Stomach (tissue), 9 donors: ENCODE measurements around the gene AXL. TPM values are rescaled to one million over a fixed set of nuclear protein-coding genes. Genes with fewer than 3 reads are reported as not detected.

ENCODE experiments used
- DNase-seq, 2 donors: peaks; one replicate each; pipeline versions ENCODE4 v3.0.0 to v3.0.0-alpha.2; 2013 to 2019
- H3K27ac ChIP-seq, 5 donors: fragments of 200-600 bp in 4 of 5; sonication (generic) in 4 of 5; one replicate each; pipeline ENCODE4 v1.5.1; 2013 to 2019; ENCODE audit warnings: mild to moderate bottlenecking in 1 of 5, moderate library complexity in 1 of 5
- H3K27me3 ChIP-seq, 3 donors: fragments of 200-600 bp; sonication (generic); one replicate each; pipeline ENCODE4 v1.5.1; 2017 to 2019; ENCODE audit warnings: mixed run types in 1 of 3
- H3K36me3 ChIP-seq, 4 donors: fragments of 200-600 bp; sonication (generic); 1 replicate in 3 of 4; 2 replicates in 1 of 4; pipeline ENCODE4 v1.5.1; 2016 to 2019
- H3K4me1 ChIP-seq, 4 donors: fragments of 200-600 bp; sonication (generic); one replicate each; pipeline ENCODE4 v1.5.1; 2016 to 2019
- H3K4me3 ChIP-seq, 4 donors: fragments of 200-600 bp; sonication (generic) in 3 of 4; one replicate each; pipeline ENCODE4 v1.5.1; 2016 to 2019; ENCODE audit warnings: mild to moderate bottlenecking in 1 of 4
- H3K9me3 ChIP-seq, 4 donors: fragments of 200-600 bp; sonication (generic); one replicate each; pipeline ENCODE4 v1.5.1; 2016 to 2019
- CTCF ChIP-seq, 7 experiments: fragments of 450-650 bp in 4 of 7; fragments of 200-600 bp in 3 of 7; sonication (generic) in 3 of 7; IDR thresholded peaks; one replicate each; pipeline ENCODE4 v1.5.1; 2016 to 2019; ENCODE audit warnings: antibody characterized with exemption in 7 of 7, control low read depth in 2 of 7, mild to moderate bottlenecking in 1 of 7
- EP300 ChIP-seq: sonication (generic); formaldehyde crosslinking; IDR thresholded peaks from one replicate; pipeline ENCODE4 v1.6.1; 2017; ENCODE audit warnings: antibody characterized with exemption
- POLR2A ChIP-seq, 4 donors: fragments of 450-650 bp; IDR thresholded peaks; one replicate each; pipeline ENCODE4 v1.6.1; 2016; ENCODE audit warnings: antibody characterized with exemption in 4 of 4, control low read depth in 2 of 4, mild to moderate bottlenecking in 1 of 4, moderate library complexity in 1 of 4
- POLR2AphosphoS5 ChIP-seq, 3 donors: sonication (generic); formaldehyde crosslinking; IDR thresholded peaks; one replicate each; pipeline ENCODE4 v1.6.1; 2016; ENCODE audit warnings: antibody characterized with exemption in 3 of 3
- WGBS, 5 donors: extraction: QIAGEN DNeasy Blood & Tissue Kit in 3 of 5; methylation state at CpG; one replicate each; pipeline versions ENCODE4 v1.1.5 to v1.1.7; 2013 to 2018; 5-methylcytosine and 5-hydroxymethylcytosine counted together
- intact Hi-C: fragments of 100-400 bp; cut with DNase I; formaldehyde crosslinking; loops from one replicate; pipeline ENCODE4 v1.15.1; 2023; ENCODE audit warnings: low total_unique reads
- polyA plus RNA-seq, 3 donors: library from polyadenylated mRNA; stranded (reverse); fragments of 200-250 nt; gene quantifications; one replicate each; pipeline ENCODE4 v1.2.3, GENCODE V29; 2013
- total RNA-seq, 5 donors: library from RNA; depleted of rRNA; stranded (reverse); fragments of >200 nt; gene quantifications; one replicate each; pipeline versions ENCODE4 v1.1.0 to v1.2.3, GENCODE V29; 2014 to 2016
- donor health status: healthy with polysubstance abuse.
- donor health status: Bipolar disorder and iron deficiency.
- donor health status: healthy.

Gene AXL
- total and polyA plus RNA-seq, 8 donors = 6.1 to 48.7 (median 22.8) TPM

GRCh38 chr19:41244117-41244516 is 25.1 kb downstream of the AXL start:
- TF ChIP-seq CTCF (IDR thresholded peaks at IDR 0.05) (no peak), POLR2A (IDR thresholded peaks at IDR 0.05) (no peak), EP300 (no peak), POLR2AphosphoS5 (IDR thresholded peaks at IDR 0.05) (no peak)
- intact Hi-C loops = no loop called here
- 85 to 92% (median 87%) methylated on average over 4 of the region's 4 CpGs for WGBS, 5 donors

GRCh38 chr19:41245843-41246242 is 26.8 kb downstream of the AXL start:
- TF ChIP-seq CTCF (IDR thresholded peaks at IDR 0.05) (no peak), POLR2A (IDR thresholded peaks at IDR 0.05) (no peak), EP300 (no peak), POLR2AphosphoS5 (IDR thresholded peaks at IDR 0.05) (no peak)
- no peaks in the 10 kb centered on the region for H3K4me1 ChIP-seq
- 85 to 91% (median 87%) methylated on average over 3 of the region's 3 CpGs for WGBS, 5 donors
- no peak for DNase-seq
- intact Hi-C loops = no loop called here
- no peak overlapping the region for H3K4me3 ChIP-seq
- H3K9me3 ChIP-seq = no peaks in the 10 kb centered on the region
- H3K27me3 ChIP-seq = no peaks in the 10 kb centered on the region
- no peak overlapping the region for H3K27ac ChIP-seq
- H3K36me3 ChIP-seq = peaks cover 23 to 98% (median 91%) of the 10 kb centered on the region in 4 donors

More at GRCh38 chr19:41244117-41244516, 25.1 kb downstream of the AXL start:
- Histone ChIP-seq H3K4me1 (no peaks in the 10 kb centered on the region), H3K36me3 (peaks cover 18 to 98% (median 90%) of the 10 kb centered on the region in 4 donors), H3K27me3 (no peaks in the 10 kb centered on the region), H3K4me3 (no peak overlapping the region), H3K9me3 (no peaks in the 10 kb centered on the region), H3K27ac (no peak overlapping the region)
- no peak for DNase-seq

GRCh38 chr19:41248895-41249294 is 29.9 kb downstream of the AXL start:
- Histone ChIP-seq H3K9me3 (no peaks in the 10 kb centered on the region), H3K4me1 (no peaks in the 10 kb centered on the region), H3K27ac (no peak overlapping the region), H3K27me3 (no peaks in the 10 kb centered on the region), H3K4me3 (no peak overlapping the region), H3K36me3 (peaks cover 23 to 99% (median 93%) of the 10 kb centered on the region in 4 donors)
- intact Hi-C loops = no loop called here
- no peak for TF ChIP-seq POLR2AphosphoS5 (IDR thresholded peaks at IDR 0.05)
- TF ChIP-seq EP300 = no peak
- no peak for TF ChIP-seq POLR2A (IDR thresholded peaks at IDR 0.05)
- no peak for TF ChIP-seq CTCF (IDR thresholded peaks at IDR 0.05)
- 86 to 96% (median 90%) methylated on average over 4 of the region's 4 CpGs for WGBS, 5 donors
- DNase-seq = no peak

- intact Hi-C loops = loop anchor here (10.0 kb wide), 1 partner anchor 125 kb away; no protein-coding TSS in a partner anchor
- 88 to 94% (median 91%) methylated on average over 9 of the region's 9 CpGs for WGBS, 5 donors
- TF ChIP-seq EP300 = no peak
- TF ChIP-seq POLR2A (IDR thresholded peaks at IDR 0.05) = no peak
- no peak for TF ChIP-seq CTCF (IDR thresholded peaks at IDR 0.05)
- no peak for TF ChIP-seq POLR2AphosphoS5 (IDR thresholded peaks at IDR 0.05)
- no peaks in the 10 kb centered on the region for H3K4me1 ChIP-seq
- DNase-seq = no peak
- no peaks in the 10 kb centered on the region for H3K27me3 ChIP-seq
- H3K36me3 ChIP-seq = peaks cover 23 to 99% (median 91%) of the 10 kb centered on the region in 4 donors
- no peaks in the 10 kb centered on the region for H3K9me3 ChIP-seq
- H3K27ac ChIP-seq = no peak overlapping the region
- H3K4me3 ChIP-seq = no peak overlapping the region
Observed at GRCh38 chr19:41249707-41250423, 30.8 kb downstream of the AXL start.
